HepG2 (cell line): Measurements from ENCODE around the gene RBM47. TPM values are rescaled to one million over a fixed set of nuclear protein-coding genes. Genes with fewer than 3 reads are reported as not detected.

Experiments used
- CENPBD1 ChIP-seq: sonication (generic); formaldehyde crosslinking; IDR thresholded peaks from 2 replicates; pipeline ENCODE4 v1.8.0; 2022; ENCODE audit warnings: missing genetic modification reagents, low read depth, mild to moderate bottlenecking, borderline replicate concordance
- CHD2 ChIP-seq: IDR thresholded peaks from 2 replicates; pipeline ENCODE4 v1.6.1; 2011; ENCODE audit warnings: low read depth, low read length, improper control_type of control experiment
- FUBP1 ChIP-seq: sonication (generic); formaldehyde crosslinking; IDR thresholded peaks from 2 replicates; pipeline ENCODE4 v1.5.1; 2020; ENCODE audit warnings: missing genetic modification reagents, mild to moderate bottlenecking, borderline replicate concordance
- JUN ChIP-seq: sonication (generic); formaldehyde crosslinking; IDR thresholded peaks from 2 replicates; pipeline ENCODE4 v1.4.0; 2020; ENCODE audit warnings: mild to moderate bottlenecking, missing genetic modification reagents
- NCOR1 ChIP-seq: fragments of 200-600 bp; sonication (generic); IDR thresholded peaks from 2 replicates; pipeline ENCODE4 v1.7.0; 2017; ENCODE audit warnings: antibody characterized with exemption, low read length, borderline replicate concordance
- RAD51 ChIP-seq: fragments of 450-650 bp; IDR thresholded peaks from 2 replicates; pipeline ENCODE4 v1.6.1; 2016; ENCODE audit warnings: borderline replicate concordance
- TSC22D2 ChIP-seq: sonication (generic); formaldehyde crosslinking; IDR thresholded peaks from 2 replicates; pipeline ENCODE4 v1.5.1; 2020; ENCODE audit warnings: missing genetic modification reagents, mild to moderate bottlenecking, borderline replicate concordance
- ZBTB46 ChIP-seq: sonication (generic); formaldehyde crosslinking; IDR thresholded peaks from 2 replicates; pipeline ENCODE4 v1.4.0; 2020; ENCODE audit warnings: mild to moderate bottlenecking, missing genetic modification reagents, borderline replicate concordance
- ZHX1 ChIP-seq: sonication (generic); formaldehyde crosslinking; IDR thresholded peaks from 2 replicates; pipeline ENCODE4 v1.8.1; 2022; ENCODE audit warnings: low read depth, mild to moderate bottlenecking, missing genetic modification reagents
- ZNF280D ChIP-seq: sonication (generic); formaldehyde crosslinking; IDR thresholded peaks from 2 replicates; pipeline ENCODE4 v1.5.1; 2020; ENCODE audit warnings: mild to moderate bottlenecking, missing genetic modification reagents
- ZNF574 ChIP-seq: sonication (generic); formaldehyde crosslinking; IDR thresholded peaks from 2 replicates; pipeline ENCODE4 v1.4.0; 2020; ENCODE audit warnings: missing genetic modification reagents
- ZNF597 ChIP-seq: sonication (generic); formaldehyde crosslinking; IDR thresholded peaks from 2 replicates; pipeline ENCODE4 v1.5.0; 2020; ENCODE audit warnings: missing genetic modification reagents
- polyA plus RNA-seq, 8 experiments: library from polyadenylated mRNA; depleted of rRNA in 3 of 8; stranded (reverse) in 7 of 8; unstranded in 1 of 8; fragments of >200 nt; fragmentation: Illumina TruSeq in 4 of 8; extraction: Trizol in 4 of 8; gene quantifications; 2 replicates each; pipeline versions ENCODE4 v1.2.1 to v1.2.3, GENCODE V29; 2011 to 2016; ENCODE audit warnings: low read depth in 4 of 8, missing spikeins in 1 of 8, mixed read lengths in 1 of 8; ENCODE audit not compliant: insufficient read depth in 1 of 8
- total RNA-seq, 5 experiments: library from RNA; depleted of rRNA; stranded (reverse); fragments of >200 nt; fragmentation: Illumina TruSeq; extraction: Trizol; gene quantifications; 2 replicates each; pipeline ENCODE4 v1.2.3, GENCODE V29; 2016; ENCODE audit warnings: low read depth in 1 of 5

Gene RBM47
- total and polyA plus RNA-seq, 2 of the 13 experiments (the other 11 are each of a cell fraction or from before 2014, with no cell fraction given), result 1.2 to 2.5 TPM

- TF ChIP-seq ZNF574 (CRISPR knock-in tag) (peak; percentile 26; the same call in 1 of the 2 replicates), CHD2 (no peak), ZHX1 (CRISPR knock-in tag) (no peak), ZBTB46 (CRISPR knock-in tag) (no peak), TSC22D2 (no peak), CENPBD1 (CRISPR knock-in tag) (no peak), FUBP1 (CRISPR knock-in tag) (no peak), NCOR1 (peak; percentile 96; the same call in 1 of the 2 replicates), RAD51 (no peak), ZNF280D (CRISPR knock-in tag) (no peak), JUN (CRISPR knock-in tag) (no peak; the same call in 1 of the 2 replicates), ZNF597 (no peak)
These were observed 155.9 kb downstream of the RBM47 start (continued) for GRCh38 chr4:40473578-40474388.
